HL-60/S4 (cell line): ENCODE results near the gene SLC22A5.
"Not testable (repeated sequence)": the region's sequence is repeated elsewhere in the genome, so short reads cannot be mapped to it uniquely, and the experiment has no call there.

Experiments
- in situ Hi-C: fragments of 300-500 bp; cut with MboI; formaldehyde crosslinking; loops from 2 replicates; pipeline ENCODE4 v1.14.3; 2022; ENCODE audit warnings: low sequenced_read_pairs

SLC22A5 gene

GRCh38 chr5:132424167-132424880, 54.8 kb downstream of the SLC22A5 start:
- in situ Hi-C loops = no loop called here

GRCh38 chr5:132425009-132425937, 55.8 kb downstream of the SLC22A5 start:
- in situ Hi-C loops = no loop called here

- in situ Hi-C loops = no loop called here
Observed at GRCh38 chr5:132425975-132426524, 56.5 kb downstream of the SLC22A5 start.

GRCh38 chr5:132426525-132427138, 57.1 kb downstream of the SLC22A5 start:
- in situ Hi-C loops = no loop called here

DNA sequence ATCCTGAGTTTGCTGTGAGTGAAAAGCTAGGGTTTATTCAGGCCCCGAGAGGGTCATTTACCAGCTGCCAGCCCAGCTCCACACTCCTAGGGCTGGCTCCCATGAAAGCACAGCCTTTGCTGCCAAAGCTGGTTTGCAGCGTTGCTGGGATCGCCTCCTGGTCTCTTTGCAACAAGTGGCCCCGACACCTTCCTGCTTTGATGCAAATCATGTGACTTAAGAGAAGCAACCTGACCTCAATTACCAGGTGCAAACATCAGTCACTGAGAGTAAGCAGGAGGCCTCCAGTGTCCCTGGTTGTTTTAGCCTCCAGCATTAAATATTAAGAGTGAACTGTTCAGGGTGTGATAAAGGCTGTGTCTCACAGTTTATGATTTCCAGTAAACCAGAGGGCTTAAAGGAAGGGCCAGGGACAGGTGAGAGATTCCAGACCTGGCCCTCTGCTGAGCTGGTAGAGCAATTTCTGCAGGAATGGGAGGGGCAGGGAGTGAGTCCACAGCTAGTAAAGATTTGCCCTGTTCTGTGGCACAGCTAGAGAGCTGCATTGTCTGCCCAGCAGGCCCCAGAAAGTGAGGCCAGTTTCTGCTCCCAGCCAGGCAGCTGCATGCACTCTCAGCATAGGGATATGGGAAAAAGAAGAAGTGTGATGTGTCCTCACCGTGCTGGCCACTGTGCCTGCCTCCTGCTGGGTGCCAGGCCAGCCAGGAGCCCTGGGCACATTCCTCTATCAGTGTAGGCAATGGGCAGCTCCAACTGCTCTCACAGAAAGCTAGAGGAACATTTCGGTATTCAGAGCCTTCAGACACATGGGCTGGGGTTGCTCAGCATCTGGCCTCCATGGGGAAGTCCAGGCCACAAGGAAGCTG, 58.0 kb downstream of the SLC22A5 start:
- in situ Hi-C loops = no loop called here

- in situ Hi-C loops = no loop called here
Observed at GRCh38 chr5:132428147-132428482, 58.6 kb downstream of the SLC22A5 start.

GRCh38 chr5:132428484-132429462, 59.3 kb downstream of the SLC22A5 start:
- in situ Hi-C loops = no loop called here

- in situ Hi-C loops = no loop called here
Observed at GRCh38 chr5:132429463-132430440, 60.2 kb downstream of the SLC22A5 start.

GRCh38 chr5:132430746-132431145, 61.2 kb downstream of the SLC22A5 start:
- in situ Hi-C loops = no loop called here

DNA sequence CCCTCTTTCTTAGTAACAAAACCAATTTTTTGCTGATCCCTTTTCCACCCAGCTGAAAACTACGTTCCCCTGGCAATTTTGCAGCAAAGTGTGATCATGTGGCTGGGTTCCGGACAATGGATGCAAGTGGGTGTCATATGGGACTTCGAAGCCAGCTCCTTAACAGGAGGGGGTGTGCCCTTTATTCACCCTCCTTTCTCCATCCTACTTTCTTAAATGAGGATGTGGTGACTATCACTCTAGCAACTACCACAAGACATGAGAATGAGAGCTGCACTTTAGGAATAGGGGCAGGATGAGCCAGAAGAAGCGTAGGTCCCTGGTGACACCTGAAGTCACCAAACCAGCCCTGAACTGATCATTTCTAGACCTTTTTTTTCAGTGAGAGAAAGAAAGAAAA, 62.1 kb downstream of the SLC22A5 start:
- in situ Hi-C loops = no loop called here

- in situ Hi-C loops = no loop called here
Observed at GRCh38 chr5:132433141-132433540, 63.6 kb downstream of the SLC22A5 start.

DNA sequence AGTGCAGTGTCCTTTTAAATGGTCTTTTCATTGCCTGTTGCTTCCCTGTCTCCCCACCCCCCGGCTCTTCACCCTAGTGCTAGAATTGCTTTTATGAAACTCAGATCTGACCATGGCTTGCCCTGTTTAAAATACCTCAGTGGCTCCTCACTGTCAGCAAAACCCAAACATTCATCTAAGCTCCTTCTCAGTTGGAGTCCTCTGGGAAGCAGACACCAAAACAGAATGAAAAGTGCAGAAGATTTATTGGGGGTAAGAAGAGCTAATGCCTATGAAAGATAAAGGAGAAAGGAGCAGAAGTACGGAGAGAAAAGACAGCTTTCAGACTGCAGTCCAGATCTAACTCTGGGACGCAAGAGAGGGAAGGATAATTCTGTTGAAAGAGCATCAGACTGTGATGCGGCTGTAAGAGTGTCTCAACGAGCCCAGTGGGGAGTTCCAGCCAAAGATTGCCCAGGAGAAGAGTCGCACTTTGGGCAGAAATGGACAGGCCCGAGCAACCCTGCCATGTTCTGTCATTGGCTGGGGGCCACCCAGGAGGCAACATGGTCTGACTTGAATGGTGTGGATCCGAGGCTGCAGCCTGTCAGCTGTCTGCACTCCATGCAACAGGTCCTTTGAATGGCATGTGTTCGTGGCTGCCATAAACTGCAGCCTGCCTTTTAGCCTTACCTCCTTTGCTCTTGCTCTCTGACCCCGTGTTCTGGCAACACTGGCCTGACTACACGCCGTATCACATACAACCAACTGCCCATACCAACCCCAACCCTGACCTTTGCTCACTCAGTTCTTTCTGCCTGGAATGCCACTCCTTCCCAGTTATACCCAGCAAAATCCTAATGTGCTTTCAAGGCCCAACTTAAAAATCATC, 65.1 kb downstream of the SLC22A5 start:
- in situ Hi-C loops = no loop called here

- in situ Hi-C loops = no loop called here
Observed at GRCh38 chr5:132435447-132435846, 65.9 kb downstream of the SLC22A5 start.

DNA sequence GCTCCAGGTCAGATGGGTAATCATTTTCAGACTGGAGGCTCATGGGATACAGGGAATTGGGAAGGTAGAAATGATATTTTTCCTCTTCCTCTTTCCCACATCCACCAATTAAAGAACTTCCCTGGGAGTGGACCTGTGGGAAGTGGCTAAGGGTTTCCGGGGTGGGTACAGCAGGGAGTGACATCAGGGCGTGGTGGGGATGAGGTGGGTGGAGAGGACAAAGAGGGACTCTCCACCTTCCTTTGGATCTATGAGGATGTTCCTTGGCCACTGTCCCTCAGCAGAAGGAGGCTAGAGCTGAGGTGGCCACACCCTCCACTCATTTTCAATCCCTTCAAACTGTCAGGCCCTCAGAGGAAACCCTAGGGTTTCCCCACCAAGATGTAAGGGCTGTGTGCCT, 66.4 kb downstream of the SLC22A5 start:
- in situ Hi-C loops = no loop called here

DNA sequence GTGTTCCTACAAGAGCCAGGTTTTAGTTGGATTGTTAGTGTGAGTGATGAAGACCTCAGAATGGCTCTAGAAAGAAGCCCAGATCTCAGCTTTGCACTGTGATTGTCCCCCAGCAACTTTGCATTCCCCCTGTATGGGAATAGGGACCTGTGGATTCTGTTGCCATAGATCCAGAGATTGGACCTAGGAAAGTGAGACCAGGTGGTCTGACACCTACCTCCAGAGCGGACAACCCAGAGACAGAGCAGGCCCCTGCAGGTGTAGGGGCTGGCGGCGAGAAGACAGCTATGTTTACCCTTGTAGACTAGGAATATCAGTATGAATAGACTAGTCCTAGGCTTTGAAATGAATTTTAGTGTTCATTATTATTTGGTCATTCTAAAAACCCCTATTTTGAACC, 67.4 kb downstream of the SLC22A5 start:
- in situ Hi-C loops = no loop called here

DNA sequence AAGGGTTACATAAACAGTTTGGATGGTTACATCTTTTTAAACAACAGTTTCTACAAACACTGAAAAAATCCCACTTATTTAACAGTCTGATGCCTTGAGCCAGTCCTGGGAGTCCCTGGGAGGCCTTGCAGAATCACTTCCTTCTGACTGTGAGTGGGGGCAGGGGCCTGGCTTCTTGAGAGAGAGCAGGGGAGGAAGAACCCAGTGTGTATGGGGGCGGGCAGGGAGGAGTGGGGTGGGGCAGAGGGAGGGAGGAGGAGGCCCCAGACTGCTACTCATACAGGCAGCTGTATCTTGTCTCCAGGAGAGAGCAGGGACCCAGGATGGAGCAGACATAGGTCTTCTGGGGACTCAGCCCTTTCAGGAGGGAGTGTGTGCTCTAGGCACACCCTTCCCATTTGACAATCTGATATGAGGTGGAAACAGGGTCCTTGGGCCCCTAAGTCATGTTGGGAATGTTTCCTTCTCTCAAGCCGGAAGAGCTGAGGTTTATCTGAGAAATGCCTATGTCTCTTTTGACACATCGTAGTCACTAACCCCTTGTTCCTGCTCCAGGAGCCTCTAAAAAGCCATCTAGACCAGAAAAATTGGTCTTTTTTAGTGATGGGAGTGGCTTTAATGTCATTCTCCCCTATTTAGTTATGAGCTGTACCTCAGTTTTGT, 68.2 kb downstream of the SLC22A5 start:
- in situ Hi-C loops = no loop called here

- in situ Hi-C loops = not testable (repeated sequence)
Observed at GRCh38 chr5:132438267-132438645, 68.7 kb downstream of the SLC22A5 start.
